Right ventricle myocardium superior (tissue), 1 donor: ENCODE measurements around the gene ACTL10. TPM values are rescaled to one million over a fixed set of nuclear protein-coding genes. Genes with fewer than 3 reads are reported as not detected.

Source experiments
- ATAC-seq: fragments of 200-7000 bp; cut with Tn5 transposase; one replicate; pipeline ENCODE4 v1.9.1; 2020; ENCODE audit warnings: mild to moderate bottlenecking; ENCODE audit not compliant: poor library complexity
- DNase-seq: peaks from one replicate; pipeline ENCODE4 v3.0.0-alpha.2; 2020
- intact Hi-C: fragments of 100-400 bp; cut with DNase I; formaldehyde crosslinking; loops from one replicate; pipeline ENCODE4 v1.11.2; 2022
- total RNA-seq: library from RNA; stranded (reverse); fragmentation: NEBNext Ultra II Directional; extraction: Animal tissue kit (Norgen Biotek cat#: 25700); gene quantifications from one replicate; pipeline ENCODE4 v1.2.1, GENCODE V29; 2021
- donor health status: DM: no; HTN: yes; CAD: no; lungs with severe emphysema.

ACTL10 gene
- total RNA-seq, 1 donor from 2014 or later = 0.22 TPM

- intact Hi-C loops = no loop called here
- DNase-seq = no peak
- ATAC-seq = no peak
Measured at GRCh38 chr20:33673114-33673409, 6.3 kb downstream of the ACTL10 start.

GRCh38 chr20:33673410-33674293, 6.9 kb downstream of the ACTL10 start:
- intact Hi-C loops = no loop called here
- DNase-seq (no peak), ATAC-seq (no peak)

- peak; percentile 88 for ATAC-seq
- intact Hi-C loops = no loop called here
- peak; percentile 92 for DNase-seq
Measured at GRCh38 chr20:33674294-33675135, 7.8 kb downstream of the ACTL10 start, which contains the start of gene NECAB3. Gene NECAB3 (minus strand): TSS chr20:33674428. CDS start chr20:33674352, 76 bp downstream.

- intact Hi-C loops = no loop called here
- ATAC-seq (peak; percentile 2), DNase-seq (no peak)
Measured at GRCh38 chr20:33675136-33675959, 8.6 kb downstream of the ACTL10 start.

GRCh38 chr20:33676121-33676520, 9.4 kb downstream of the ACTL10 start:
- no peak for DNase-seq

GRCh38 chr20:33676652-33677645, 10.2 kb downstream of the ACTL10 start:
- no peak for DNase-seq
- no peak for ATAC-seq
- intact Hi-C loops = no loop called here

More at GRCh38 chr20:33676121-33676520, 9.4 kb downstream of the ACTL10 start:
- intact Hi-C loops = no loop called here
- no peak for ATAC-seq

- peak; percentile 87 for DNase-seq
- intact Hi-C loops = no loop called here
- peak; percentile 44 for ATAC-seq
Measured at GRCh38 chr20:33677991-33678702, 11.4 kb downstream of the ACTL10 start.

GRCh38 chr20:33679758-33680485, 13.2 kb downstream of the ACTL10 start:
- intact Hi-C loops = no loop called here
- DNase-seq = no peak
- no peak for ATAC-seq

- ATAC-seq (no peak), DNase-seq (no peak)
- intact Hi-C loops = no loop called here
Measured at GRCh38 chr20:33680686-33681085, 13.9 kb downstream of the ACTL10 start.

- ATAC-seq = no peak
- intact Hi-C loops = no loop called here
- DNase-seq = no peak
Measured at GRCh38 chr20:33681288-33681687, 14.5 kb downstream of the ACTL10 start.

- DNase-seq (no peak), ATAC-seq (no peak)
- intact Hi-C loops = no loop called here
Measured at GRCh38 chr20:33681728-33682353, 15.1 kb downstream of the ACTL10 start.

- DNase-seq = no peak
- no peak for ATAC-seq
- intact Hi-C loops = no loop called here
Measured at GRCh38 chr20:33684533-33685327, 18.0 kb downstream of the ACTL10 start.

- DNase-seq (no peak), ATAC-seq (no peak)
- intact Hi-C loops = no loop called here
Measured at GRCh38 chr20:33685328-33686099, 18.8 kb downstream of the ACTL10 start.

GRCh38 chr20:33686100-33686983, 19.6 kb downstream of the ACTL10 start, which contains the start of gene E2F1:
Gene E2F1 (minus strand): TSS chr20:33686385. CDS start chr20:33686264, 121 bp downstream.
- ATAC-seq (peak; percentile 99), DNase-seq (peak; percentile 98)
- intact Hi-C loops = no loop called here
